IPS-18a (cell line): ENCODE results near the gene RYK.
"Not testable (repeated sequence)": the region's sequence is repeated elsewhere in the genome, so short reads cannot be mapped to it uniquely, and the experiment has no call there.

ENCODE experiments used
- H3K27ac ChIP-seq: one replicate; pipeline ENCODE4 v1.5.1; 2013; ENCODE audit warnings: low read length
- H3K27me3 ChIP-seq: one replicate; pipeline ENCODE4 v1.6.1; 2013; ENCODE audit warnings: mild to moderate bottlenecking, low read length; ENCODE audit not compliant: control insufficient read depth, insufficient read depth
- H3K36me3 ChIP-seq: one replicate; pipeline ENCODE4 v1.6.1; 2013; ENCODE audit warnings: low read depth, low read length; ENCODE audit not compliant: control insufficient read depth
- H3K4me1 ChIP-seq: one replicate; pipeline ENCODE4 v1.6.1; 2013; ENCODE audit warnings: low read depth, low read length; ENCODE audit not compliant: control insufficient read depth
- H3K4me3 ChIP-seq: one replicate; pipeline ENCODE4 v1.5.1; 2013; ENCODE audit warnings: low read length
- H3K9ac ChIP-seq: one replicate; pipeline ENCODE4 v1.6.1; 2013; ENCODE audit warnings: mild to moderate bottlenecking, low read length, moderate library complexity
- H3K9me3 ChIP-seq: one replicate; pipeline ENCODE4 v1.6.1; 2013; ENCODE audit warnings: low read depth, low read length; ENCODE audit not compliant: control insufficient read depth

Gene RYK

GRCh38 chr3:134211797-134212196, 38.9 kb downstream of the RYK start:
- Histone ChIP-seq H3K9me3 (no peaks in the 10 kb centered on the region), H3K27me3 (no peaks in the 10 kb centered on the region), H3K27ac (no peak overlapping the region), H3K36me3 (peaks cover 26% of the 10 kb centered on the region), H3K4me1 (peaks cover 3% of the 10 kb centered on the region), H3K4me3 (no peak overlapping the region), H3K9ac (no peak overlapping the region)

GRCh38 chr3:134205451-134205850, 45.2 kb downstream of the RYK start:
- Histone ChIP-seq H3K27me3 (no peaks in the 10 kb centered on the region), H3K9me3 (no peaks in the 10 kb centered on the region), H3K9ac (no peak overlapping the region), H3K27ac (no peak overlapping the region), H3K4me1 (peaks cover 4% of the 10 kb centered on the region), H3K4me3 (no peak overlapping the region), H3K36me3 (peaks cover 34% of the 10 kb centered on the region)

GRCh38 chr3:134201201-134202130, 49.2 kb downstream of the RYK start:
- no peaks in the 10 kb centered on the region for H3K9me3 ChIP-seq
- H3K27ac ChIP-seq, result no peak overlapping the region
- peaks cover 24% of the 10 kb centered on the region for H3K36me3 ChIP-seq
- H3K27me3 ChIP-seq, result no peaks in the 10 kb centered on the region
- H3K4me1 ChIP-seq, result no peaks in the 10 kb centered on the region
- H3K4me3 ChIP-seq, result no peak overlapping the region
- H3K9ac ChIP-seq, result no peak overlapping the region

GRCh38 chr3:134199880-134200279, 50.8 kb downstream of the RYK start:
- H3K27me3 ChIP-seq, H3K9me3 ChIP-seq, H3K9ac ChIP-seq, H3K27ac ChIP-seq, H3K4me3 ChIP-seq, H3K4me1 ChIP-seq: not testable (repeated sequence)
- peaks cover 25% of the 10 kb centered on the region for H3K36me3 ChIP-seq

DNA sequence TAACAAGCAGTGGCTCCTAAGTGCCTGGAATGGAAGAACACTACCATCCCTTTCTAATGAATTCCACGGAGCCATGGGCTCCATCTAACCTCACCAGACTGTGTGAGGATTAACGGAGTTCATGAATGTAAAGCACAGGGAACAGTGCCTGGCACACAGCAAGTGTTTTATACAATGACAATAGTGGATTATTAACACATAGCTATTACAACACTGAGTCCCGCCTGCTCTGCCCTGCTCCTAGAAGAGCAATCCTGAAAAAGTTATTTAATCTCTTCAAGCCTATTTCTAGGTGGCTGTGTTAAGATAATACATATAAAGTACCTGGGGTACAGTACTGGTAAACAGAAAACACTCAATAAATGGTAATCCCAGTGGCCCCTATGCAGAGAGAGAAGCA, 51.4 kb downstream of the RYK start:
- Histone ChIP-seq H3K27me3 (no peaks in the 10 kb centered on the region), H3K4me3 (no peak overlapping the region), H3K9me3 (no peaks in the 10 kb centered on the region), H3K36me3 (peaks cover 30% of the 10 kb centered on the region), H3K27ac (no peak overlapping the region), H3K9ac (no peak overlapping the region), H3K4me1 (no peaks in the 10 kb centered on the region)

GRCh38 chr3:134198414-134198813, 52.2 kb downstream of the RYK start:
- Histone ChIP-seq H3K36me3 (peaks cover 38% of the 10 kb centered on the region), H3K4me3 (no peak overlapping the region), H3K4me1 (no peaks in the 10 kb centered on the region), H3K27me3 (no peaks in the 10 kb centered on the region), H3K9ac (no peak overlapping the region), H3K27ac (no peak overlapping the region), H3K9me3 (no peaks in the 10 kb centered on the region)

DNA sequence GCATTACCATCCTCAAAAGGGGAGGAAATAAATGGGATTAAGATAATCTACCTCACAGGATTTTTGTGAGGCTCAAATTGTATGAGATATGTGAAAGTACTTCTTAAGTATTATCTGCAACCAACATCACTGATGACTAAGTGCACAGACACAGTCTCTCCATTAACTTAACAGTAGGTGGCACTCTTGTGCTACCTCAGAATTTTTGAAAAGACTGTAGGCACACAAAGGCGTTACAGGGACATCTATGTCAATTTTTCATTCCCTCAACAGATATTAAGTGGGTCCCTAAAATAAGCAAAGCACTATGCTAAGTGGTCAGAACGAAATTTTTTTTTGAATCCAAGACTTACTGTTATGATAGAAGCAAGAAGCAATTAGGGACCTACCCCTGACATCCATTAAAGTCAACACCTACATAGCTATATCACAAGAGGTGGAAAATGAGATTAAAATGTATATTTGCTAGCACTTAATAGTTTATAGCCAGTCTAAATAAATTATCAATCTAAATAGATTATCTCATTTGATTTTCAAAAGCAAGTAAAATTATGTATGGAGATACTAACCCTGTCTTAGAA, 52.9 kb downstream of the RYK start:
- Histone ChIP-seq H3K27ac (no peak overlapping the region), H3K4me3 (no peak overlapping the region), H3K36me3 (peaks cover 39% of the 10 kb centered on the region), H3K9ac (no peak overlapping the region), H3K27me3 (no peaks in the 10 kb centered on the region), H3K4me1 (no peaks in the 10 kb centered on the region), H3K9me3 (no peaks in the 10 kb centered on the region)

GRCh38 chr3:134194247-134194646, 56.4 kb downstream of the RYK start:
- Histone ChIP-seq H3K27ac (no peak overlapping the region), H3K36me3 (peaks cover 31% of the 10 kb centered on the region), H3K4me1 (no peaks in the 10 kb centered on the region), H3K9me3 (no peaks in the 10 kb centered on the region), H3K4me3 (no peak overlapping the region), H3K27me3 (no peaks in the 10 kb centered on the region), H3K9ac (no peak overlapping the region)

GRCh38 chr3:134190250-134190649, 60.4 kb downstream of the RYK start:
- Histone ChIP-seq H3K4me3 (no peak overlapping the region), H3K4me1 (no peaks in the 10 kb centered on the region), H3K27ac (no peak overlapping the region), H3K27me3 (no peaks in the 10 kb centered on the region), H3K36me3 (peaks cover 43% of the 10 kb centered on the region), H3K9ac (no peak overlapping the region), H3K9me3 (no peaks in the 10 kb centered on the region)

- Histone ChIP-seq H3K4me3 (no peak overlapping the region), H3K27me3 (no peaks in the 10 kb centered on the region), H3K4me1 (no peaks in the 10 kb centered on the region), H3K36me3 (peaks cover 41% of the 10 kb centered on the region), H3K9ac (no peak overlapping the region), H3K9me3 (no peaks in the 10 kb centered on the region), H3K27ac (no peak overlapping the region)
These were observed 60.8 kb downstream of the RYK start for GRCh38 chr3:134189849-134190248.

- H3K4me3 ChIP-seq, result no peak overlapping the region
- no peak overlapping the region for H3K9ac ChIP-seq
- H3K27me3 ChIP-seq, result no peaks in the 10 kb centered on the region
- no peaks in the 10 kb centered on the region for H3K9me3 ChIP-seq
- H3K27ac ChIP-seq, result no peak overlapping the region
- peaks cover 27% of the 10 kb centered on the region for H3K36me3 ChIP-seq
- no peaks in the 10 kb centered on the region for H3K4me1 ChIP-seq
These were observed 64.3 kb downstream of the RYK start for GRCh38 chr3:134186391-134186790.

GRCh38 chr3:134180761-134181160, 69.9 kb downstream of the RYK start:
- peaks cover 19% of the 10 kb centered on the region for H3K36me3 ChIP-seq
- H3K27ac ChIP-seq, result no peak overlapping the region
- no peaks in the 10 kb centered on the region for H3K9me3 ChIP-seq
- H3K27me3 ChIP-seq, result no peaks in the 10 kb centered on the region
- no peaks in the 10 kb centered on the region for H3K4me1 ChIP-seq
- H3K4me3 ChIP-seq, result no peak overlapping the region
- H3K9ac ChIP-seq, result no peak overlapping the region
